Renal cortex interstitium (tissue), 15 donors: Measurements from ENCODE around the gene ATOX1. TPM values are rescaled to one million over a fixed set of nuclear protein-coding genes. Genes with fewer than 3 reads are reported as not detected.
"Not testable (repeated sequence)": the region's sequence is repeated elsewhere in the genome, so short reads cannot be mapped to it uniquely, and the experiment has no call there.

Experiments used
- DNase-seq, 11 donors: peaks; one replicate each; pipeline ENCODE4 v3.0.0-alpha.2; 2013; ENCODE audit warnings: low read depth in 9 of 11, low spot score in 4 of 11; ENCODE audit errors: extremely low read depth in 1 of 11
- long read RNA-seq, 16 experiments: transcript quantifications; one replicate each; lab custom pipeline, GENCODE V29; 2026
- polyA plus RNA-seq, 3 donors: library from polyadenylated mRNA; unstranded; fragments of 120-200 nt; gene quantifications; one replicate each; pipeline ENCODE4 v1.2.1, GENCODE V29; 2013; ENCODE audit not compliant: insufficient read length in 3 of 3

ATOX1 gene
- 100 to 1,000 TPM; 109 to 123 (median 109) TPM for polyA plus RNA-seq
- long read RNA-seq, donor 1, transcript ATOX1-204 (2 exons, 423 nt): minor isoform, 5 of 293 reads
- long read RNA-seq, donor 1, transcript ATOX1-201 (4 exons, 488 nt): major isoform, 83 of 293 reads
- long read RNA-seq, donor 1, transcript ATOX1-205 (3 exons, 724 nt): minor isoform, 8 of 293 reads
- long read RNA-seq, donor 1, partial matches to known transcripts: 184 of 293 reads
- long read RNA-seq, donor 1, other reads (novel, unspliced or antisense): 12 of 293 reads
- long read RNA-seq, donor 2, transcript ATOX1-205 (3 exons, 724 nt): minor isoform, 8 of 86 reads
- long read RNA-seq, donor 2, transcript ATOX1-201 (4 exons, 488 nt): major isoform, 60 of 86 reads
- long read RNA-seq, donor 2, partial matches to known transcripts: 13 of 86 reads
- long read RNA-seq, donor 2, other reads (novel, unspliced or antisense): 0 of 86 reads
- long read RNA-seq, donor 3, transcript ATOX1-201 (4 exons, 488 nt): major isoform, 102 of 440 reads
- long read RNA-seq, donor 3, transcript ATOX1-204 (2 exons, 423 nt): minor isoform, 5 of 440 reads
- long read RNA-seq, donor 3, partial matches to known transcripts: 319 of 440 reads
- long read RNA-seq, donor 3, other reads (novel, unspliced or antisense): 10 of 440 reads
- long read RNA-seq, donor 4, transcript ATOX1-201 (4 exons, 488 nt): major isoform, 80 of 314 reads
- long read RNA-seq, donor 4, transcript ATOX1-204 (2 exons, 423 nt): minor isoform, 5 of 314 reads
- long read RNA-seq, donor 4, partial matches to known transcripts: 192 of 314 reads
- long read RNA-seq, donor 4, other reads (novel, unspliced or antisense): 32 of 314 reads
- long read RNA-seq, donor 5: 0 reads
- long read RNA-seq, donor 6, transcript ATOX1-204 (2 exons, 423 nt): minor isoform, 9 of 91 reads
- long read RNA-seq, donor 6, transcript ATOX1-205 (3 exons, 724 nt): minor isoform, 6 of 91 reads
- long read RNA-seq, donor 6, transcript ATOX1-201 (4 exons, 488 nt): major isoform, 58 of 91 reads
- long read RNA-seq, donor 6, partial matches to known transcripts: 17 of 91 reads
- long read RNA-seq, donor 6, other reads (novel, unspliced or antisense): 0 of 91 reads
- long read RNA-seq, donor 7, transcript ATOX1-204 (2 exons, 423 nt): minor isoform, 9 of 242 reads
- long read RNA-seq, donor 7, transcript ATOX1-205 (3 exons, 724 nt): minor isoform, 9 of 242 reads
- long read RNA-seq, donor 7, transcript ATOX1-201 (4 exons, 488 nt): major isoform, 105 of 242 reads
- long read RNA-seq, donor 7, partial matches to known transcripts: 73 of 242 reads
- long read RNA-seq, donor 7, other reads (novel, unspliced or antisense): 42 of 242 reads
- long read RNA-seq, donor 8: 0 reads
- long read RNA-seq, donor 9, transcript ATOX1-204 (2 exons, 423 nt): minor isoform, 7 of 94 reads
- long read RNA-seq, donor 9, transcript ATOX1-205 (3 exons, 724 nt): minor isoform, 8 of 94 reads
- long read RNA-seq, donor 9, transcript ATOX1-201 (4 exons, 488 nt): major isoform, 70 of 94 reads
- long read RNA-seq, donor 9, partial matches to known transcripts: 7 of 94 reads
- long read RNA-seq, donor 9, other reads (novel, unspliced or antisense): 0 of 94 reads
- long read RNA-seq, donor 10, transcript ATOX1-201 (4 exons, 488 nt): major isoform, 98 of 212 reads
- long read RNA-seq, donor 10, transcript ATOX1-205 (3 exons, 724 nt): minor isoform, 5 of 212 reads
- long read RNA-seq, donor 10, transcript ATOX1-204 (2 exons, 423 nt): minor isoform, 7 of 212 reads
- long read RNA-seq, donor 10, partial matches to known transcripts: 62 of 212 reads
- long read RNA-seq, donor 10, other reads (novel, unspliced or antisense): 37 of 212 reads
- long read RNA-seq, donor 11, transcript ATOX1-201 (4 exons, 488 nt): major isoform, 59 of 76 reads
- long read RNA-seq, donor 11, transcript ATOX1-205 (3 exons, 724 nt): minor isoform, 5 of 76 reads
- long read RNA-seq, donor 11, partial matches to known transcripts: 8 of 76 reads
- long read RNA-seq, donor 11, other reads (novel, unspliced or antisense): 0 of 76 reads
- long read RNA-seq, donor 12, transcript ATOX1-204 (2 exons, 423 nt): minor isoform, 5 of 40 reads
- long read RNA-seq, donor 12, transcript ATOX1-201 (4 exons, 488 nt): major isoform, 33 of 40 reads
- long read RNA-seq, donor 12, partial matches to known transcripts: 0 of 40 reads
- long read RNA-seq, donor 12, other reads (novel, unspliced or antisense): 0 of 40 reads
- long read RNA-seq, donor 13: 0 reads
- long read RNA-seq, donor 14, transcript ATOX1-205 (3 exons, 724 nt): minor isoform, 7 of 108 reads
- long read RNA-seq, donor 14, transcript ATOX1-201 (4 exons, 488 nt): major isoform, 91 of 108 reads
- long read RNA-seq, donor 14, partial matches to known transcripts: 0 of 108 reads
- long read RNA-seq, donor 14, other reads (novel, unspliced or antisense): 5 of 108 reads
- long read RNA-seq, donor 15, transcript ATOX1-205 (3 exons, 724 nt): minor isoform, 5 of 61 reads
- long read RNA-seq, donor 15, transcript ATOX1-204 (2 exons, 423 nt): minor isoform, 6 of 61 reads
- long read RNA-seq, donor 15, transcript ATOX1-201 (4 exons, 488 nt): major isoform, 32 of 61 reads
- long read RNA-seq, donor 15, partial matches to known transcripts: 8 of 61 reads
- long read RNA-seq, donor 15, other reads (novel, unspliced or antisense): 8 of 61 reads
- long read RNA-seq, donor 16, transcript ATOX1-205 (3 exons, 724 nt): minor isoform, 15 of 403 reads
- long read RNA-seq, donor 16, transcript ATOX1-204 (2 exons, 423 nt): minor isoform, 8 of 403 reads
- long read RNA-seq, donor 16, transcript ATOX1-201 (4 exons, 488 nt): major isoform, 186 of 403 reads
- long read RNA-seq, donor 16, partial matches to known transcripts: 168 of 403 reads
- long read RNA-seq, donor 16, other reads (novel, unspliced or antisense): 23 of 403 reads

GRCh38 chr5:151758430-151759241, at the start of gene ATOX1:
Gene ATOX1 (minus strand): TSS chr5:151758631. CDS start chr5:151758551, 80 bp downstream.
- DNase-seq: peak in 10 of 11 donors; percentile 77 to 92 (median 88)

- no peak for DNase-seq
These were observed 47.2 kb upstream of the ATOX1 start for GRCh38 chr5:151805414-151806223.

- DNase-seq: no peak
These were observed 42.1 kb upstream of the ATOX1 start for GRCh38 chr5:151800532-151800931.

- DNase-seq: no peak
These were observed 41.0 kb upstream of the ATOX1 start for GRCh38 chr5:151799407-151799806.

GRCh38 chr5:151798674-151799073, 40.2 kb upstream of the ATOX1 start:
- DNase-seq: no peak

GRCh38 chr5:151795426-151795825, 37.0 kb upstream of the ATOX1 start:
- DNase-seq: no peak

GRCh38 chr5:151793358-151793757, 34.9 kb upstream of the ATOX1 start:
- no peak for DNase-seq

- no peak for DNase-seq
These were observed 29.4 kb upstream of the ATOX1 start for GRCh38 chr5:151787817-151788216.

- DNase-seq: no peak
These were observed 28.0 kb upstream of the ATOX1 start for GRCh38 chr5:151786468-151786867.

GRCh38 chr5:151784141-151784540, 25.7 kb upstream of the ATOX1 start:
- DNase-seq: no peak

GRCh38 chr5:151783664-151784063, 25.2 kb upstream of the ATOX1 start:
- not testable (repeated sequence) for DNase-seq

- DNase-seq: no peak
These were observed 22.8 kb upstream of the ATOX1 start for GRCh38 chr5:151781201-151781600.

GRCh38 chr5:151780348-151780747, 21.9 kb upstream of the ATOX1 start:
- DNase-seq: no peak

GRCh38 chr5:151779531-151780125, 21.2 kb upstream of the ATOX1 start:
- no peak for DNase-seq
